Measurements from ENCODE around the gene MYO1E. TPM values are rescaled to one million over a fixed set of nuclear protein-coding genes. Genes with fewer than 3 reads are reported as not detected.

MYO1E gene
- total RNA-seq, 2 donors from 2014 or later = 66.3 to 92.0 TPM

GRCh38 chr15:59199626-59200465 is 172.8 kb downstream of the MYO1E start:
- no peak for DNase-seq (ENCODE audit: low spot score)
- no peak overlapping the region for H3K27ac ChIP-seq
- TF ChIP-seq CTCF (IDR thresholded peaks at IDR 0.05) (no peak), POLR2AphosphoS5 (IDR thresholded peaks at IDR 0.05) (no peak), POLR2A (IDR thresholded peaks at IDR 0.05) (no peak)
- H3K4me3 ChIP-seq = no peak overlapping the region
- no peaks in the 10 kb centered on the region for H3K36me3 ChIP-seq
- 81% methylated on average over 10 of the region's 10 CpGs for WGBS
- H3K27me3 ChIP-seq (replicated peaks; ENCODE audit: insufficient read depth) = no peaks in the 10 kb centered on the region
- no peaks in the 10 kb centered on the region for H3K9me3 ChIP-seq
- intact Hi-C loops (cut with DNase I) = no loop called here
- no peaks in the 10 kb centered on the region for H3K4me1 ChIP-seq (replicated peaks)

- Histone ChIP-seq H3K4me1 (replicated peaks) (no peaks in the 10 kb centered on the region), H3K4me3 (no peak overlapping the region), H3K27me3 (replicated peaks; ENCODE audit: insufficient read depth) (no peaks in the 10 kb centered on the region), H3K9me3 (no peaks in the 10 kb centered on the region), H3K36me3 (no peaks in the 10 kb centered on the region), H3K27ac (no peak overlapping the region)
- 93% methylated on average over 2 of the region's 2 CpGs for WGBS
- TF ChIP-seq POLR2AphosphoS5 (IDR thresholded peaks at IDR 0.05) = no peak
- intact Hi-C loops (cut with DNase I) = no loop called here
- no peak for DNase-seq (ENCODE audit: low spot score)
These were observed 175.2 kb downstream of the MYO1E start for GRCh38 chr15:59197454-59197853.

GRCh38 chr15:59196416-59196815 is 176.3 kb downstream of the MYO1E start:
- no peak overlapping the region for H3K27ac ChIP-seq
- no peaks in the 10 kb centered on the region for H3K4me1 ChIP-seq (replicated peaks)
- H3K27me3 ChIP-seq (replicated peaks; ENCODE audit: insufficient read depth) = no peaks in the 10 kb centered on the region
- H3K36me3 ChIP-seq = no peaks in the 10 kb centered on the region
- TF ChIP-seq POLR2AphosphoS5 (IDR thresholded peaks at IDR 0.05) = no peak
- no peak for TF ChIP-seq CTCF (IDR thresholded peaks at IDR 0.05)
- TF ChIP-seq POLR2A (IDR thresholded peaks at IDR 0.05) = no peak
- no peak overlapping the region for H3K4me3 ChIP-seq
- intact Hi-C loops (cut with DNase I) = no loop called here
- WGBS = 93% methylated on average over 2 of the region's 2 CpGs
- no peaks in the 10 kb centered on the region for H3K9me3 ChIP-seq
- DNase-seq (ENCODE audit: low spot score) = no peak

GRCh38 chr15:59194639-59195325 is 177.9 kb downstream of the MYO1E start:
- DNase-seq (ENCODE audit: low spot score) = no peak
- Histone ChIP-seq H3K36me3 (no peaks in the 10 kb centered on the region), H3K27ac (no peak overlapping the region), H3K9me3 (no peaks in the 10 kb centered on the region), H3K4me3 (no peak overlapping the region), H3K4me1 (replicated peaks) (no peaks in the 10 kb centered on the region), H3K27me3 (replicated peaks; ENCODE audit: insufficient read depth) (no peaks in the 10 kb centered on the region)
- WGBS = 64% methylated on average over 10 of the region's 10 CpGs
- TF ChIP-seq POLR2AphosphoS5 (IDR thresholded peaks at IDR 0.05) (no peak), CTCF (IDR thresholded peaks at IDR 0.05) (no peak), POLR2A (IDR thresholded peaks at IDR 0.05) (no peak)
- intact Hi-C loops (cut with DNase I) = no loop called here

- no peaks in the 10 kb centered on the region for H3K9me3 ChIP-seq
- no peaks in the 10 kb centered on the region for H3K36me3 ChIP-seq
- intact Hi-C loops (cut with DNase I) = no loop called here
- H3K4me1 ChIP-seq (replicated peaks) = no peaks in the 10 kb centered on the region
- no peak overlapping the region for H3K27ac ChIP-seq
- H3K27me3 ChIP-seq (replicated peaks; ENCODE audit: insufficient read depth) = no peaks in the 10 kb centered on the region
- no peak overlapping the region for H3K4me3 ChIP-seq
- 48% methylated on average over 6 of the region's 6 CpGs for WGBS
- TF ChIP-seq POLR2A (IDR thresholded peaks at IDR 0.05) (no peak), CTCF (IDR thresholded peaks at IDR 0.05) (no peak), POLR2AphosphoS5 (IDR thresholded peaks at IDR 0.05) (no peak)
- DNase-seq (ENCODE audit: low spot score) = no peak
These were observed 180.8 kb downstream of the MYO1E start for GRCh38 chr15:59191855-59192237.

Measured in prostate gland (tissue), 2 donors.